Measurements from ENCODE around the gene USP34. TPM values are rescaled to one million over a fixed set of nuclear protein-coding genes. Genes with fewer than 3 reads are reported as not detected.
"Not testable (repeated sequence)": the region's sequence is repeated elsewhere in the genome, so short reads cannot be mapped to it uniquely, and the experiment has no call there.

Gene USP34
- total RNA-seq, 1 donor from 2014 or later, result 157 TPM

DNA sequence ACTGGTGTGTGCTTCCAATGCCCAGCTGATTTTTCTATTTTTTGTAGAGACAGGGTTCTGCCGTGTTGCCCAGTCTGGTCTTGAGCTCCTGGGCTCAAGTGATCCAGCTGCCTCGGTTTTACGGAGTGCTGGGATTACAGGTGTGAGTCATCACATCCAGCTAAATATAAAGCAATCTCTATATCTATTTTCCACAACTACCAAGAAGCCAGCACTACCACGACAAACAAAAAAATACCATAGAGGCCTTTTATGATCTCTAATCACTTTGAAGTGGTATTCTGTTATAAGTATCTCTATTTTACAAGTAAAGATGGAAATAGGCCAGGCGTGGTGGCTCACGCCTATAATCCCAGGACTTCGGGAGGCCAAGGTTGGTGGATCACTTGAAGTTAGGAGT, 274.2 kb downstream of the USP34 start:
- no peak overlapping the region for H3K27ac Mint-ChIP-seq
- H3K36me3 Mint-ChIP-seq, result peaks cover 23% of the 10 kb centered on the region
- H3K4me1 Mint-ChIP-seq, result no peaks in the 10 kb centered on the region
- H3K27me3 Mint-ChIP-seq (ENCODE audit: low read depth), result no peaks in the 10 kb centered on the region
- TF ChIP-seq, protein P1, sequence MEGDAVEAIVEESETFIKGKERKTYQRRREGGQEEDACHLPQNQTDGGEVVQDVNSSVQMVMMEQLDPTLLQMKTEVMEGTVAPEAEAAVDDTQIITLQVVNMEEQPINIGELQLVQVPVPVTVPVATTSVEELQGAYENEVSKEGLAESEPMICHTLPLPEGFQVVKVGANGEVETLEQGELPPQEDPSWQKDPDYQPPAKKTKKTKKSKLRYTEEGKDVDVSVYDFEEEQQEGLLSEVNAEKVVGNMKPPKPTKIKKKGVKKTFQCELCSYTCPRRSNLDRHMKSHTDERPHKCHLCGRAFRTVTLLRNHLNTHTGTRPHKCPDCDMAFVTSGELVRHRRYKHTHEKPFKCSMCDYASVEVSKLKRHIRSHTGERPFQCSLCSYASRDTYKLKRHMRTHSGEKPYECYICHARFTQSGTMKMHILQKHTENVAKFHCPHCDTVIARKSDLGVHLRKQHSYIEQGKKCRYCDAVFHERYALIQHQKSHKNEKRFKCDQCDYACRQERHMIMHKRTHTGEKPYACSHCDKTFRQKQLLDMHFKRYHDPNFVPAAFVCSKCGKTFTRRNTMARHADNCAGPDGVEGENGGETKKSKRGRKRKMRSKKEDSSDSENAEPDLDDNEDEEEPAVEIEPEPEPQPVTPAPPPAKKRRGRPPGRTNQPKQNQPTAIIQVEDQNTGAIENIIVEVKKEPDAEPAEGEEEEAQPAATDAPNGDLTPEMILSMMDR (IDR thresholded peaks at IDR 0.05; ENCODE audit: unreplicated experiment), result no peak
- H3K4me3 Mint-ChIP-seq, result no peak overlapping the region
- DNase-seq (ENCODE audit: low spot score in 2 of 2, unreplicated experiment in 2 of 2), result no peak
- no peaks in the 10 kb centered on the region for H3K9me3 Mint-ChIP-seq

DNA sequence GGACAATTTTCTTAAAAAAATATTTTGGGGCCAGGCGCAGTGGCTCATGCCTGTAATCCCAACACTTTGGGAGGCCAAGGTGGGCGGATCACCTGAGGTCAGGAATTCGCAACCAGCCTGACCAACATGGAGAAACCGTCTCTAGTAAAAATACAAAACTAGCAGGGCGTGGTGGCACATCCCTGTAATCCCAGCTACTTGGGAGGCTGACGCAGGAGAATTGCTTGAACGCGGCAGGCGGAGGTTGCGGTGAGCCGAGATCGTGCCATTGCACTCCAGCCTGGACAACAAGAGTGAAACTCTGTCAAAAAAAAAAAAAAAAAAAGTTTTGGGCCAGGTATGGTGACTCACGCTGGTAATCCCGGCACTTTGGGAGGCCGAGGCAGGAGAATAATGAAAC, 276.2 kb downstream of the USP34 start:
- H3K4me1 Mint-ChIP-seq; H3K4me3 Mint-ChIP-seq; DNase-seq (ENCODE audit: low spot score in 2 of 2, unreplicated experiment in 2 of 2); H3K9me3 Mint-ChIP-seq; H3K27ac Mint-ChIP-seq; H3K27me3 Mint-ChIP-seq (ENCODE audit: low read depth): not testable (repeated sequence)
- peaks cover 27% of the 10 kb centered on the region for H3K36me3 Mint-ChIP-seq

DNA sequence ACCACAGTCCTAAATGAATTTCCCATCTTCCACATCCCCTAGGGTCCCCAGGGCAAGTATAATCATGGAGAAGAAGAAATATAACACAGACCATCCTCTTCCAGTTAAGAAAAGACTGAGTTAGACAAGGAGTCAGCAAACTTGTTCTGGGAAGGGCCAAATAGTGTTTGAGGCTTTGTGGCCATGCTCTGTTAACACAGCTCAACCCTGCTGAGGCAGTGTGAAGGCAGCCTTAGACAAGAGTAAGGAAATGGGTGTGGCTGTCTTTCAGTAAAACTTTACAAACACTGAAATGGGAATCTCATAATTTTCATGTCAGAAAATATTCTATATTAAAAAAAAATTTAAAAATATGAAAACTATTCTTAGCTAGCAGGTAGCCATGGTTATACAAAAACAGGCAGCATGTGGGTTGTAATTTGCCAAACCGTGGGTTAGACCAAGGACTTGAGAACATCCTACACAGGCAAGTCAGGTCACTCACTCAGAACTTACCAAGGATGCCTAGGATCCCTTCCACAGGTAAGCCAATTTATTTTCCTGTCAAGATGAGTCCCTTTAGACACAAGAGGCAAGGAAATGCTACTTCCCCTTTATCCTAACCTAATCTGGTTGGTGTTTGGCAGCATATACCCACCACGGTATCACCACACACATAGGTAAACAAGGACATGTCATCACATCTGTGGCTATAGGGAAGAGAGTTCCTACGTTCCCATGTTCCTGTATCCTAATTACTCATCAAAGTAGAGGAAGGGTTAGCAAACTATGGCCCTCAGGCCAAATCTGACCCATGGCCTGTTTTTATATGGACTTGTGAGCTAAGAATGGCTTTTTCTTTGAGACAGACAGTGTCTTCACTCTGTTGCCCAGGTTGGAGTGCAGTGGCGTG, 277.0 kb downstream of the USP34 start:
- H3K36me3 Mint-ChIP-seq, result peaks cover 27% of the 10 kb centered on the region
- H3K27ac Mint-ChIP-seq, result no peak overlapping the region
- no peak overlapping the region for H3K4me3 Mint-ChIP-seq

DNA sequence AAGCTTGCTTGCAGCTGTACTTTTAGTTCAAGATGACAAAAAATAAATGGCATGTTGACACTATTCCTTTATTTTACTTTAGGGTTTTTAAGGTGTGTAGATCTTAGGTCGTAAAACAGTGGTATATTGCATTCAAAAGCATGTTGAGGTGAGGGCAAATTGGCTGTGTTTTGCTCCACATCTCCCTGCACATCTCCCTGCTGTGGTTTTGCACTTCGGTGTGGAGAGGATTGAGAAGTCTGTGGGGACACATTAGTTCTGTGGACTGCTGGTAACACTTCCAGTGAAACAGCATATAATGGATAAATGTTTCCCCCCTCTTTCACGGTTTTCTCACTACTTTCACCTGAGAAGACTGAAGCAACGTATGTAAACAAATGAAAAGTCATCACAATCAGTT, 283.8 kb downstream of the USP34 start:
- DNase-seq (ENCODE audit: low spot score in 2 of 2, unreplicated experiment in 2 of 2), result no peak
- TF ChIP-seq, protein P1 (IDR thresholded peaks at IDR 0.05; ENCODE audit: unreplicated experiment), result no peak
- Mint-ChIP-seq H3K4me1 (peaks cover 4% of the 10 kb centered on the region), H3K27ac (no peak overlapping the region), H3K36me3 (peaks cover 65% of the 10 kb centered on the region), H3K27me3 (ENCODE audit: low read depth) (no peaks in the 10 kb centered on the region), H3K9me3 (no peaks in the 10 kb centered on the region), H3K4me3 (no peak overlapping the region)

More for the DNA sequence above, 277.0 kb downstream of the USP34 start:
- Mint-ChIP-seq H3K9me3 (no peaks in the 10 kb centered on the region), H3K4me1 (no peaks in the 10 kb centered on the region), H3K27me3 (ENCODE audit: low read depth) (no peaks in the 10 kb centered on the region)
- TF ChIP-seq, protein P1 (IDR thresholded peaks at IDR 0.05; ENCODE audit: unreplicated experiment), result no peak
- no peak for DNase-seq (ENCODE audit: low spot score in 2 of 2, unreplicated experiment in 2 of 2)

DNA sequence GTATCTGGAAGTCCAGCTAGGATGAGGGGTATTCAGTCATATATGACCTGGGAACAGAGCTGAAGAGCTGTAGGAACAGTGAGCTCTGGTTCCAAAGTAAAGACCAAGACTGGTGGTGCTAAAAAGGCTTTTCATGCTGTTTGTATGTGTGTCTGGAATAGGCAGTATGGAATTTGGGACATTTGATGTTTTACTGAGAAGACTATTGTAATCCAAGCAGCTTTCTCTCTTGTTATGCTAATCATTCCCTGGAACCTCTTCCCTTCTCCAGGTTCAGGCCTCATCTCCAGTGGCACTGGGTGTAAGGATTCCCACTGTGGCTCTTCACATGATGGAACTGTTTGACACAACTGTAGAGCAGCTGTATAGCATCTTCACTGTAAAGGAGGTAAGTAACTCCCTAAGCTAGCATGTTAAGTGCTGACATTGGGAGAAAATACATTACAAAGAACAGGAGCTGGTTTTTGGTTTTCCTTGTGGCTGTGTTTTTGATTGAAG, 285.6 kb downstream of the USP34 start:
- H3K4me3 Mint-ChIP-seq, result no peak overlapping the region

DNA sequence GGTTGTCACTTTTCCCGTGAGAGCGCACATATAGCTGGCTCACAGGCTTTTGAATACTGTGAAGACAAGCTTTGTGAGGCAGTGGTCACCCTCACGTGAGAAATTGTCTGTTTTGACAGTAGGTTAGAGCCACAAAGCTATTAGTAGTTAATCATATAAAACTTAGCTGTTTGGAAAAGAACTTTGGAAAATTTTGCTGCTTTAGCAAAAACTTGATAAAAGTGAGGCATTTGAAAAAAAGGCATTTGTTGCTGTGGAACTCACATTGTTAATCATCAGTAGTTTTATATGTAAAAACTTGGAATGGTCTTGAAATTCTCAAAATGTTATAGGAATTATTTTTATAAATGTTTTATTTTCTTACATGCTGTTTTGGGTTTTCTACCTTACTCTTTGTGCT, 286.6 kb downstream of the USP34 start:
- Mint-ChIP-seq H3K27me3 (ENCODE audit: low read depth) (no peaks in the 10 kb centered on the region), H3K36me3 (peaks cover 60% of the 10 kb centered on the region), H3K27ac (no peak overlapping the region), H3K4me1 (peaks cover 32% of the 10 kb centered on the region), H3K9me3 (no peaks in the 10 kb centered on the region), H3K4me3 (no peak overlapping the region)
- DNase-seq (ENCODE audit: low spot score in 2 of 2, unreplicated experiment in 2 of 2), result no peak
- TF ChIP-seq, protein P1 (IDR thresholded peaks at IDR 0.05; ENCODE audit: unreplicated experiment), result no peak

More for the DNA sequence above, 285.6 kb downstream of the USP34 start:
- Mint-ChIP-seq H3K36me3 (peaks cover 69% of the 10 kb centered on the region), H3K27ac (peak overlapping the region; percentile 3), H3K27me3 (ENCODE audit: low read depth) (no peaks in the 10 kb centered on the region), H3K4me1 (peaks cover 22% of the 10 kb centered on the region), H3K9me3 (no peaks in the 10 kb centered on the region)
- DNase-seq (ENCODE audit: low spot score in 2 of 2, unreplicated experiment in 2 of 2), result no peak
- TF ChIP-seq, protein P1 (IDR thresholded peaks at IDR 0.05; ENCODE audit: unreplicated experiment), result no peak
